Thyroid gland (tissue), 4 donors: ENCODE results near the gene KAZN.

Source experiments
- POLR2A ChIP-seq, 2 donors: fragments of 450-650 bp; IDR thresholded peaks; one replicate each; pipeline ENCODE4 v1.6.1; 2017; ENCODE audit warnings: antibody characterized with exemption in 2 of 2, mild to moderate bottlenecking in 2 of 2, moderate library complexity in 1 of 2
- TF ChIP-seq, protein P1 (sequence below), 6 experiments: fragments of 200-600 bp in 3 of 6; fragments of 450-650 bp in 3 of 6; sonication (generic) in 3 of 6; IDR thresholded peaks; one replicate each; pipeline ENCODE4 v1.5.1; 2016 to 2019; ENCODE audit warnings: antibody characterized with exemption in 6 of 6, mild to moderate bottlenecking in 2 of 6, inconsistent platforms in 1 of 6, moderate library complexity in 1 of 6

DNA sequence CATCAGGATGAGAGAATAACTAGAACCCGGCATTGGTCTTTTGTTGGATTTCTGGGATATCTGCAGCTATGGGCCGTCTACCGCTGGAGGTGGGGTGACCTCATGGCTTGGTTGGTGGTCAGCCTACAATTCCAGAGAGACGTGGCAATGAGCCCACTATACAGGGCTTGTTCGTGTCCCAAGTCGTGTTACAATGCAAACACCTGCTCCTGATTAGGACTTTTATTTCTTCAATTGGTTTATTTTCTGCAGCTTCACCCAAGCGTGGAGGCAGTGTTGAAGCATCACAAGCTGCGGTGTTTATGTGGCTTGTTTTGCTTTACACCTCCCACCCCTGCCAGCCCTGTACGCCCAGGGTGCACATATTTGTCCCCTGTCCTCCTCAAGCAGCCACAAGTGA lies 343.4 kb downstream of the KAZN start:
- TF ChIP-seq, protein P1, sequence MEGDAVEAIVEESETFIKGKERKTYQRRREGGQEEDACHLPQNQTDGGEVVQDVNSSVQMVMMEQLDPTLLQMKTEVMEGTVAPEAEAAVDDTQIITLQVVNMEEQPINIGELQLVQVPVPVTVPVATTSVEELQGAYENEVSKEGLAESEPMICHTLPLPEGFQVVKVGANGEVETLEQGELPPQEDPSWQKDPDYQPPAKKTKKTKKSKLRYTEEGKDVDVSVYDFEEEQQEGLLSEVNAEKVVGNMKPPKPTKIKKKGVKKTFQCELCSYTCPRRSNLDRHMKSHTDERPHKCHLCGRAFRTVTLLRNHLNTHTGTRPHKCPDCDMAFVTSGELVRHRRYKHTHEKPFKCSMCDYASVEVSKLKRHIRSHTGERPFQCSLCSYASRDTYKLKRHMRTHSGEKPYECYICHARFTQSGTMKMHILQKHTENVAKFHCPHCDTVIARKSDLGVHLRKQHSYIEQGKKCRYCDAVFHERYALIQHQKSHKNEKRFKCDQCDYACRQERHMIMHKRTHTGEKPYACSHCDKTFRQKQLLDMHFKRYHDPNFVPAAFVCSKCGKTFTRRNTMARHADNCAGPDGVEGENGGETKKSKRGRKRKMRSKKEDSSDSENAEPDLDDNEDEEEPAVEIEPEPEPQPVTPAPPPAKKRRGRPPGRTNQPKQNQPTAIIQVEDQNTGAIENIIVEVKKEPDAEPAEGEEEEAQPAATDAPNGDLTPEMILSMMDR (IDR thresholded peaks at IDR 0.05) = no peak
- no peak for TF ChIP-seq POLR2A (IDR thresholded peaks at IDR 0.05)
